MG63 (cell line): ENCODE measurements around the gene PAX3. TPM values are rescaled to one million over a fixed set of nuclear protein-coding genes. Genes with fewer than 3 reads are reported as not detected.
A peak's percentile ranks its signal among the peaks of the same experiment; 100 is the strongest.

Experiments
- DNase-seq: peaks from one replicate; pipeline ENCODE4 v3.0.0-alpha.2; 2020
- H3K27me3 ChIP-seq: fragments of 250-450 bp; sonication (Bioruptor Pico); 2 replicates; pipeline ENCODE4 v1.5.1; 2020; ENCODE audit warnings: mild to moderate bottlenecking, moderate library complexity
- H3K36me3 ChIP-seq: fragments of 250-450 bp; sonication (Bioruptor Pico); 2 replicates; pipeline ENCODE4 v1.5.1; 2020; ENCODE audit warnings: mild to moderate bottlenecking, moderate library complexity
- H3K4me3 ChIP-seq: fragments of 250-450 bp; sonication (Bioruptor Pico); 2 replicates; pipeline ENCODE4 v1.5.1; 2020; ENCODE audit warnings: mild to moderate bottlenecking, moderate library complexity
- H3K9me3 ChIP-seq: fragments of 250-450 bp; sonication (Bioruptor Pico); 2 replicates; pipeline ENCODE4 v1.5.1; 2020; ENCODE audit warnings: mild to moderate bottlenecking, moderate library complexity
- total RNA-seq: library from RNA; depleted of rRNA; stranded (reverse); fragments of >200 nt; shearing (Covaris generic); gene quantifications from 2 replicates; pipeline ENCODE4 v1.2.3, GENCODE V29; 2014; ENCODE audit warnings: low replicate concordance

PAX3 gene
- total RNA-seq, 1 experiment from 2014 or later: 9.4 TPM

- Histone ChIP-seq H3K4me3 (no peak overlapping the region), H3K27me3 (no peaks in the 10 kb centered on the region), H3K9me3 (no peaks in the 10 kb centered on the region), H3K36me3 (no peaks in the 10 kb centered on the region)
- no peak for DNase-seq
Measured at GRCh38 chr2:222303045-222303827, 4.4 kb upstream of the PAX3 start.

GRCh38 chr2:222302178-222303018 lies 3.6 kb upstream of the PAX3 start:
- H3K27me3 ChIP-seq: no peaks in the 10 kb centered on the region
- no peak for DNase-seq

GRCh38 chr2:222301796-222302118 lies 3.0 kb upstream of the PAX3 start:
- Histone ChIP-seq H3K4me3 (no peak overlapping the region), H3K27me3 (no peaks in the 10 kb centered on the region), H3K9me3 (no peaks in the 10 kb centered on the region), H3K36me3 (peaks cover 3% of the 10 kb centered on the region)
- no peak for DNase-seq

More at GRCh38 chr2:222302178-222303018, 3.6 kb upstream of the PAX3 start:
- H3K9me3 ChIP-seq: no peaks in the 10 kb centered on the region
- H3K36me3 ChIP-seq: no peaks in the 10 kb centered on the region
- H3K4me3 ChIP-seq: no peak overlapping the region

GRCh38 chr2:222301053-222301795 lies 2.4 kb upstream of the PAX3 start:
- H3K9me3 ChIP-seq: no peaks in the 10 kb centered on the region
- H3K27me3 ChIP-seq: no peaks in the 10 kb centered on the region
- DNase-seq: no peak
- peaks cover 8% of the 10 kb centered on the region for H3K36me3 ChIP-seq
- H3K4me3 ChIP-seq: no peak overlapping the region

- H3K4me3 ChIP-seq: no peak overlapping the region
- no peaks in the 10 kb centered on the region for H3K9me3 ChIP-seq
- H3K36me3 ChIP-seq: peaks cover 14% of the 10 kb centered on the region
- no peaks in the 10 kb centered on the region for H3K27me3 ChIP-seq
- DNase-seq: no peak
Measured at GRCh38 chr2:222300726-222301052, 1.9 kb upstream of the PAX3 start.

- no peak for DNase-seq
- H3K36me3 ChIP-seq: peaks cover 19% of the 10 kb centered on the region
- no peak overlapping the region; the same call in 1 of the 2 replicates for H3K4me3 ChIP-seq
- no peaks in the 10 kb centered on the region for H3K9me3 ChIP-seq
- H3K27me3 ChIP-seq: no peaks in the 10 kb centered on the region
Measured at GRCh38 chr2:222299906-222300725, 1.3 kb upstream of the PAX3 start.

- Histone ChIP-seq H3K4me3 (peak overlapping the region; percentile 78), H3K36me3 (peaks cover 22% of the 10 kb centered on the region), H3K27me3 (no peaks in the 10 kb centered on the region), H3K9me3 (no peaks in the 10 kb centered on the region)
- DNase-seq: no peak
Measured at GRCh38 chr2:222298001-222298310, 842 bp downstream of the PAX3 start.

GRCh38 chr2:222297600-222297935 lies 1.2 kb downstream of the PAX3 start:
- Histone ChIP-seq H3K36me3 (peaks cover 22% of the 10 kb centered on the region), H3K27me3 (no peaks in the 10 kb centered on the region), H3K9me3 (no peaks in the 10 kb centered on the region), H3K4me3 (peak overlapping the region; percentile 78)
- DNase-seq: peak; percentile 20

GRCh38 chr2:222296911-222297599 lies 1.7 kb downstream of the PAX3 start:
- Histone ChIP-seq H3K4me3 (peak overlapping the region; percentile 78), H3K9me3 (no peaks in the 10 kb centered on the region), H3K36me3 (peaks cover 22% of the 10 kb centered on the region), H3K27me3 (no peaks in the 10 kb centered on the region)
- DNase-seq: peak; percentile 47

GRCh38 chr2:222296311-222296741 lies 2.5 kb downstream of the PAX3 start:
- peak overlapping the region; percentile 78; the same call in 1 of the 2 replicates for H3K4me3 ChIP-seq
- peaks cover 22% of the 10 kb centered on the region for H3K36me3 ChIP-seq
- DNase-seq: no peak
- H3K9me3 ChIP-seq: no peaks in the 10 kb centered on the region
- no peaks in the 10 kb centered on the region for H3K27me3 ChIP-seq

- Histone ChIP-seq H3K4me3 (no peak overlapping the region), H3K36me3 (peaks cover 22% of the 10 kb centered on the region), H3K27me3 (no peaks in the 10 kb centered on the region), H3K9me3 (no peaks in the 10 kb centered on the region)
- no peak for DNase-seq
Measured at GRCh38 chr2:222295368-222296062, 3.3 kb downstream of the PAX3 start.

GRCh38 chr2:222294996-222295367 lies 3.8 kb downstream of the PAX3 start:
- Histone ChIP-seq H3K9me3 (no peaks in the 10 kb centered on the region), H3K4me3 (no peak overlapping the region), H3K36me3 (peaks cover 24% of the 10 kb centered on the region), H3K27me3 (no peaks in the 10 kb centered on the region)
- DNase-seq: no peak

- Histone ChIP-seq H3K36me3 (peaks cover 32% of the 10 kb centered on the region), H3K9me3 (no peaks in the 10 kb centered on the region), H3K27me3 (no peaks in the 10 kb centered on the region), H3K4me3 (no peak overlapping the region)
- DNase-seq: no peak
Measured at GRCh38 chr2:222293660-222294630, 4.9 kb downstream of the PAX3 start.

GRCh38 chr2:222292149-222293134 lies 6.4 kb downstream of the PAX3 start:
- no peaks in the 10 kb centered on the region for H3K27me3 ChIP-seq
- H3K9me3 ChIP-seq: no peaks in the 10 kb centered on the region
- H3K36me3 ChIP-seq: peaks cover 32% of the 10 kb centered on the region
- no peak overlapping the region for H3K4me3 ChIP-seq
- no peak for DNase-seq
